ENCODE measurements around the gene LACRT. TPM values are rescaled to one million over a fixed set of nuclear protein-coding genes. Genes with fewer than 3 reads are reported as not detected.
"Not testable (repeated sequence)": the region's sequence is repeated elsewhere in the genome, so short reads cannot be mapped to it uniquely, and the experiment has no call there.

The LACRT gene
- total RNA-seq, 1 donor from 2014 or later, result not detected

DNA sequence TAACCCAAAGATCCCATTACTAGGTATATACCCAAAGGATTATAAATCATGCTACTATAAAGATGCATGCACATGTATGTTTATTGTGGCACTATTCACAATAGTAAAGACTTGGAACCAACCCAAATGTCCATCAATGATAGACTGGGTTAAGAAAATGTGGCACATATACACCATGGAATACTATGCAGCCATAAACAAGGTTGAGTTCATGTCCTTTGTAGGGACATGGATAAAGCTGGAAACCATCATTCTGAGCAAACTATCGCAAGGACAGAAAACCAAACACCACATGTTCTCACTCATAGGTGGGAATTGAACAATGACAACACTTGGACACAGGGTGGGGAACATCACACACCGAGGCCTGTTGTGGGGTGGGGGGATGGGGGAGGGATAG, 4.4 kb upstream of the LACRT start:
- not testable (repeated sequence) for DNase-seq (ENCODE audit: low spot score)

DNA sequence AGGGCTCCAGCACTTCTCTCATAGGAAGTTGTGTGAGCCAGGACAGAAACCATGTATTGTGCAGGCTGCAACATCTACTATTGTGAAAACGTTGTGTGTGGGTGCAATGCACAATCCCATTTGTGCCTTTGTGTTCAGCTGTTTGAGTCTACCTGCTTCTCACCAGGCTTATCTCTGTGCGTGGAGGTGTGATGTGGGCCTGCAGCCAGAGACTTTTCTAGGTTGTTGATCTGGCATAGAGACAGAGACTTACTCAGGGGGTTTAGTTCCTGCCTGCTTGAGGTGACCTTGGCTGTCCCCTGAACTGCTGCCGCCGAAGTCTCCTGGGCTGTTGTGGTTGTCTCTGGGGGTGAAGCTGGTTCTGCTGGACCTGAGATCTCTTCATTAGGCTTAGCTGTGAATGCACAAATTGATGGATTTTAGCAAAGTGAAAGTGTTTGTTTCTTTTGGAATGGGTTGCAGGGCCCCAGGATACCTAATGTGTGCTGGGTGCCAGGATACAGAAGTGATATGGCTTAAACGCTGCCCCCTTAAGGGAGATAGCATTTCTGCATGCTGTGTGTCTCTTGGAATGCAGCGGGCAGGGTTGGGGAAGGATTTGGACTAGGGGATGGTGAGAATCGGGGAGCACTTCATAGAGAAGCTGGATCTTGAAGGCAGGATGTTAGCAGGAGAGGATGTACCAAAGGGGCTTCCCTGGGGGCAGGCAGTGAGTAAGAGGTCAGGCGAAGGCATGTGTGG, 2.5 kb downstream of the LACRT start:
- DNase-seq (ENCODE audit: low spot score), result no peak

DNA sequence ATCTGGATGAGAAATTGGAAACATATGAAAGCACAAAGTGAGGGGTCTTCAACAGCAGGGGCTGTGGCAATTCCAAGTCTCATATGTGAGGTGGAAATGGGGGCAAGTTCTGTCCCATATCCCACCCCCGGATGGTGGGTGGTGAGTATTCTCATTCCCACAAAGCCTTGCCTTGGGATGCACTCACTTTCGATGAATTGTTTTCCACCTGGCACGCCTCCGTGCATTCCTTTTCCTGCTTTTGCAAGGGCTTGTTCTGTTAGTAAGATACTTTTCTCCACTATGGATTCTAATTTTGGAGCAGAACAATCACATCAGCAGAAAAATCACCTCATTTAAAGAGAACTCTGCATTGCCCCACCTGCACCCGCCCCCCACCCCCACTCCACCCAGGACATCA, 3.1 kb downstream of the LACRT start:
- DNase-seq (ENCODE audit: low spot score), result no peak

DNA sequence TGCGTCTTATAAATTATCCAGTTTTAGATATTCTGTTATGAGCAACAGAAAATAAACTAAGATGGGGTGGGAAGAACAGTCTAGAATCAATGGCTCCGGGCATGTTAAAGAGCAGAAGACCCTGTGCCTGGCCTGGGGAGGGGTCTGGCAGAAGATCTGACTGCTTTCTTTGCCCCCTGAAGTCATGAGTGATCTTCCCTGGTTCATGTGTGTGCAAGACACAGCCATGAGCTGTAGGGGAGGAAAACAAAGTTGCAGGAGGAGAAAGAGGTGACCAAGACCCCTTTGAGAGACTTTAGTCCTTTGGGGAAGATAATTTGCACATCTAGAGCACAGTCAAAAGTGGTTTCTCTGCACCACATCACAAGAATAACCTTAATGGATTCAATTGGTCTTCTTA, 4.8 kb downstream of the LACRT start:
- DNase-seq (ENCODE audit: low spot score), result no peak

DNA sequence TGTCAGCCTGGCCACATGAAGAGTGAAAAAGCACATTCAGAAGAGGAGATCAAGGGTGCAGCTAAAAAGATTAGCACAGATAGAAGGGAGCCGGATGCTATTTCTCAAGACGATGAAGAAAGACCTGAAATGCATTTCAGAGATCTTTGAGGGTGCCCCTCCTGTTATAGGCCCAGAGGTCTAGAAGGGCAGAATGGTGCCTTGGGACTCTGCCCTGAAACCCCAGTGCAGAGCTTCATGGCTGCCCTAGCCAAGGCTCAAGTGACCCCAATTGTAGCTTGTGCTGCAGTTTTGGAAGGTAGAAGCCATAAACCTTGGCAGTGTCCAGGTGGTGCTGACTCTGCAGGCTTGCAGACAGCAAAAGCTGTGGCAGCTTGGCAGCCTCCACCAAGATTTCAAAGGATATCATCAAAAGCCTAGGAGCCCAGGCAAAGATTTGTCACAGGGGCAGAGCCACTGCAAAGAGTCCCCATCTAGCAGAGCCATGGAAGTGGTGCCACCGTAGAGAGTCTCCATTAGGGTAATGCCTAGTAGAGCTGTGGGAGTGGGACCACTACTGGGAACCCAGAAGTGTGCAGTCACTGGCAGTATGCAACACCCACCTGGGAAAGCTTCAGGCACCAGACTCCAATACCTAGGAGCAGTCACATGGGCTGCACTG, 6.4 kb downstream of the LACRT start:
- DNase-seq (ENCODE audit: low spot score), result no peak

DNA sequence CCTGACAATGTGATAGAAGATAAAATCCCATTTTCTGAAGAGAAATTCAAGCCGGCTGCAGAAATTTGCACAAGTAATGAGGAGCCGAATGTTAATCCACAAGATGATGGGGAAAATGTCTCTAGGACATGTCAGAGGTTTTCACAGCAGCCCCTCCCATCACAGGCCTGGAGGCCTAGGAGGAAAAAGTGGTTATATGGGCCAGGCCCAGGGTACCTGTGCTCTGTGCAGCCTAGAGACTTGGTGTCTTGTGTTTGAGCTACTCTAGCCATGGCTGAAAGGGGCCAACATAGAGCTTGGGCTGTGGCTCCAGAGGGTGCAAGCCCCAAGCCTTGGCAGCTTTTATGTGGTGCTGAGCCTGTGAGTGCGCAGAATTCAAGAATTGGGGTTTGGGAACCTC, 7.4 kb downstream of the LACRT start:
- DNase-seq (ENCODE audit: low spot score), result no peak

DNA sequence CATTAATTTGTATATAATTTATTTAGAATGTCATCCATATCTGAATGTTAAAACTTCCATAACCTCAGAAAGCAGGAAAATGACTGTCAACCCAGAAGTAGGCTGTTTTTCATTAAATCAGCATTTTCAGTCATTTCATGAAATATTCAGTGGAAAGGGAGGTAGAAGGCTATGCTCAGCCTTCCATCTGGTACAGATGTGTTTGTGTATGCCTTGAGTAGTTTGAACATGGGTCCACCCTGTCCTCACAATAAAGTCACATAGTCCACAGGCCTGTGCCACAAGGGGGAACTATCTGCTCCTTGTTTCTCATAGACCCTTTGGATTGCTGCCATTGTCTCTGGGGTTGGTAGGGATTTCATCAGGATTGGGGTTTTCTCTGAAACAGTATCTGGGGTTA, 9.1 kb downstream of the LACRT start:
- DNase-seq (ENCODE audit: low spot score), result no peak

DNA sequence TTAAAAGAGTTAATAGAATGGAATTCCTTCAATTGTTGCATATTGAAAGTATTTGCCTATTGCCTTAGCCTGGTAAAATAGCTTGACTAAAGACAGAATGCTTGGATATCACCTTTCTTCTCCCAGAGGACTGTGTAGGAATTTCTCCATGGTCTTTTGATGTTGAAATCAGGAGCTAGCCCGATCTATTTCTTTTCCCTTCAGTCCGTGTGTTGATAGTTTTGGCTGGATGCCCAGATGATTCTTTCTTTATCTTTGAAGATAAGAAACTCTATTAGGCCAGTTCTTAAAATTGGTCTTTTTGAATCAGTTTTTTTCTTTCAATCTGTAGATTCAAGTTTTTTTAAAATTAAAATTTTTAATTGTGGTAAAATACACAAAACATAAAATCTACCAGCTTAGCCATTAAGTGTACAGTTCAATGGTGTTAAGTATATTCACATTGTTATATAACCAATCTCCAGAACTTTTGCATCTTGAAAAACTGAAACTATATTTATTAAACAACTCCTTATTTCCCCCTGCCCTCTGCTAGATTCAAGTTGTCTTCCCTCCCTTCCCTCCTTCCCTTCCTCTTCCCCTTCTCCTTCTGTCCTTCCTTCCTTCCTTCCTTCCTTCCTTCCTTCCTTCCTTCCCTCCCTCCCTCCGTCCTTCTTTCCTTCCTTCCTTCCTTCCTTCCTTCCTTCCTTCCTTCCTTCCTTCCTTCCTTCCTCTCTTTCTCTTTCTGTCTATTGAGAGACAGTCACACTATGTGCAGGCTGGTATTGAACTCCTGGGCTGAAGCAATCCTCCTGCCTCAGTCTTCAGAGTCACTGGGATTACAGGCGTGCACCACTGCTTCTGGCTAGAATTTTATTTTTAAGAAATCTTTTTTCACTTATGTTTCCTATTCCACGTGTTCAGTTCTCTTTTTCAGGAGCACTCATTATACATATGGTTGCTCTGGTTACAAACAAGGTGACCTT, 10.1 kb downstream of the LACRT start:
- peak; percentile 33 for DNase-seq (ENCODE audit: low spot score)

DNA sequence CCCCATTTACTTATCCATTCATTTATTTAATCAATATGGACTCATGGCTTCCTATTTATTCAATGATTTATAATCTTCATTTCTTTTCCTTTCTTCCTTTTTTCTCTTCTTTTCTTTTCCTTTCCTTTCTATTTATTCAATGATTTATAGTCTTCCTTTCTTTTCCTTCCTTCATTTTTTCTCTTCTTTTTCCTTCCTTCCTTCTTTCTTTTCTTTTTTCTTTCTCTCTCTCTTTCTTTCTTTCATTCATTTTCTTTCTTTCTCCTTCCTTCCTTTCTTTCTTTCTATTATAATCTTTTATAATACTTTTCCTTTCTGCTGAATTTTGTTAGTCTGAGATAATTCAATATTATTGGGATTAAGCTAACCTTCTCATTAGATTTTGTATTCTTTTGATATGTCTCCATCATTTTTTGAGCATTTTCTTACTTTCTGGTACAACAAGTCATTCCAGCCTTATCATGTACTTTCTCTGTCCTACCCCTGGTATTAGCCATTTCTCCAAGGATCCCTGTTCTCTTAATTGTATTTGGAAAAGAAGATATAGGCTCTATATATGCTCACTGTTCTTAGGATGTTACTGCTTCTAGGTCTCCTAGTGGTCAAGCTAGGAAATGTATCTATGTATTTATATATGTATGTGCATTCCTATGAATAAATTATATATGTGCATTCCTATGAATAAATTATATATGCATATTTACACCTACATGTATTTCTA, 12.1 kb downstream of the LACRT start:
- no peak for DNase-seq (ENCODE audit: low spot score)

DNA sequence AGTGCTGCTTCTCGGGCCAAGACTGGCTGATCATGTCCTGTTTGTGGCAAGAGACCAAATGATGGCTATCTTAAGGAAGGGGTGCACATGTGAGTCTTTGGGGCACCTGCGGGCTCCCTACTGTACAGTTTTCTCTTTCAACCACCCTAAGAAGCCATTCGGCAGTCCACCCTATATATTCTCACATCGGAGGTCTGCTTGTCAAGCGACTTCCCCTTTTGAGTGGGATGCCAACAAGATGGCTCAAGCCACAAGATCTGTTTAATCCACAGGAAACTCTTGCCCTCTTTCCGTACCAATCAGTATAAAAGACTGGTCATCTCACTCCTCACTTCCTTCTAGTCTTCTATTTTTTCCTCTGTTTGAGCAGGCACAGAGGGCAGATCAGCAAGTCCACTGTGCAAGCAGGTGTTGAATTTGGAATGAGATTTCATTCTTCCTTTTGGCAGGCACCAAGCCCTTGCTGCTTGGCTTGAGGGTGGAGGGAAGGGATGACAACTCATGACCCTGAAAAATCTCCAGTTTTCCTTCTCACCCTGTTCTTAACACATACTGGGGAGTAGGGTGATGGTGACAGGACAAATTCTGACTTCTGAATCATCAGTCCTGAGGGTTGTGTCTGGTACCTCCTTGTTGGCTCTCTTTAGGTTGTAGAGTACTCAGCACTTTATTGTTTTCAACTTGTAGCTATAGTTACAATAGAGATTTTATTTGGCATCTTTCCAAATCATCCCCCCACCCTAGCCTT, 17.6 kb downstream of the LACRT start:
- no peak for DNase-seq (ENCODE audit: low spot score)

DNA sequence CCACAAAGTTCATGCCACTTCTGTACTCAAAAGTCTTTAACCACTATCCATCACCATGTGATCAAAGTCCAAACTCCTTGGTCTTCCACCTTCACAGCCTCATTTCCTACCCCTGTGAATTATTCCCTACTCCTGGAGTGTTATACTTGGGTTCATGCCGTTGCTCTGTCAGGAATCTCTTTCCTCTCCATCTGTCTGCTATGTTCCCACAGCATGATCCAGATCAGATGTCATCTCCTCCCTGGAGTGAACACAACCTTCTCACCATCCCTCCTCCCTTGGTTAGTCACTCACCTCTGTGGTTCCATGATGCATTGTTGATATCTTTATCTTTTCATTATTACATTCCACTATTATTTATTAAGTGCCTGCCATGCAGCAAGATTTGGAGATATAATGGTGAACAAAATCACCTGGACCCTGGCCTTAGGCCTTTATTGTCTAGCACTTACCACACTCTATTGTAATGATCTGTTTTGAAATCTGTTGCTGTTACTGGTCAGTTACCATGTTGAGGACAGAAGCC, 22.4 kb downstream of the LACRT start:
- no peak for DNase-seq (ENCODE audit: low spot score)

DNA sequence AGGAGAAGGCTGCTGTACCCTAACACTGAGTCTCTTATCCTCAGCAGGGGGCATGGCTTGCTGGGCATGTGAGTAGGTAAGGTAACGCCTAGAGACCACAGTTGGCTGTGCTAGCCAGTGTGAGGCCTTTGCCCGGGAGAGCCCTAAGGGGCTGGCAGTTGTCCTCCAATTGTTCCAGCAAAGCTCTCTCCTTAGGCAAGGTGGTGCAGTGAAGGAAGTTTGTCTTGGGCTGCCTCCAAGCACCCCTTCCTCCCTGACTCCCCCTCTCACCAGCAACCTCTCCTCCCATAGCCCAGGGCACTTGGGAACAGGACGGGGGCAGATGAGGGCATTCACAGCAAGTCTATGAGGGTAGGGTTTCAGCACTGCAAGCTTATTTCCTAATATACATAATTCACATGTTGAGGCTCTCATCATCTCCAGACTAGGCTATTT, 23.0 kb downstream of the LACRT start:
- DNase-seq (ENCODE audit: low spot score), result no peak

DNA sequence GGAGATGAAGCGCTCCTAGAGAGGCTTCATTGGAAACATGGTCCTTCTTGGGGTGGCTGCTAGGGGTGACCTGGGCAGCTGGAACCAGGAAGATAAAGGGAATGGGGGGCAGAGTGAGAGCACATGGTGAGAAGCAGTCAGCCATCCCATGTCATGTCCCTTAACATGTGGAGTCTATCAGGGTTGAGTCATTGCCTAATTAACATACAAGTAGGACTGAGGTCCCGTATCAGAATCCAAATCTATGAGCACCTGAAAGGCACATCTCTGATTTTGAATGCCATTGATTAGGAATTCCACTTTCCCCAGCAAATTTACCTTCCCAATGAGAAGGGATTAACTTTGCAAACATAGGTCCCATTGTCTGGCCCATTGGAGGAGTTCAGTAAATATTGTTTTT, 25.9 kb downstream of the LACRT start:
- DNase-seq (ENCODE audit: low spot score), result no peak

DNA sequence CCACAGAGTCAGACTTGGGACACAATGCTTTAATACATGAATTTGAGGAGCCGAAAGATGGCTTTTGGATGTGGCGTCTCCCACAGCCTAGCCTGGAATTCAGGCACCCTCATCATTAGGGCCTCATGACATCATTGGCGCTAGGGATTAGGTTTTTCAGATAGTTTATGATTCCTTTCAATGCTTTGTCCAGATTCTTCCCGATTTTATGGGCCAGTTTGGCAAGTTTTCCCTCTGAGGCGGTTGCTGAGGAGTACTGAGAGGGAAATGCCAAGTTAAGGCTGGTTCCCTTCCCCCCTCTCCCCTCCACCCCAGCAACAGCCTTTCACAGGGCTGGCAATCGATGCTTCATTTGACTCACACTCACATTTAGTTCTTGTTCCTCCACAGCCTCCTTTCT, 26.5 kb downstream of the LACRT start:
- no peak for DNase-seq (ENCODE audit: low spot score)

DNA sequence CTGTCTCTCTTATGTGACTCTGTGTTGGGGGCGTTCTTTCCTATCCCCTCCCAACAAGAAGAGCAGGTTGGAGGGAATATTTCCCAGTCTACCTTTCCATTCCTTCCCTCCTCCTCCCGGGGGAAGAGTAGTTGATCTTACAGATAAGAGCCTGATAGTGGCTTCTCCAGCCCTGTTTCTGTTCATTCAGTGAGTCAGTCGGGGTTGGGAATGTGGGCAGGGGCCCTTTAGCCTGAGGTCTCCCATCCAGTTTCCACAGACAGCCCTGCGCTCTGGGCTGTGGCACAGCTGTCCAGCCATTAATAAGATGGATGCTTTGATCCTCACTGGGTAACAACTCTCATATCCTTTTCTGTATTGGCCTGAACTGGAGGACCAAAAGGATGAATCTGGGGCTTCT, 28.1 kb downstream of the LACRT start:
- no peak for DNase-seq (ENCODE audit: low spot score)

DNA sequence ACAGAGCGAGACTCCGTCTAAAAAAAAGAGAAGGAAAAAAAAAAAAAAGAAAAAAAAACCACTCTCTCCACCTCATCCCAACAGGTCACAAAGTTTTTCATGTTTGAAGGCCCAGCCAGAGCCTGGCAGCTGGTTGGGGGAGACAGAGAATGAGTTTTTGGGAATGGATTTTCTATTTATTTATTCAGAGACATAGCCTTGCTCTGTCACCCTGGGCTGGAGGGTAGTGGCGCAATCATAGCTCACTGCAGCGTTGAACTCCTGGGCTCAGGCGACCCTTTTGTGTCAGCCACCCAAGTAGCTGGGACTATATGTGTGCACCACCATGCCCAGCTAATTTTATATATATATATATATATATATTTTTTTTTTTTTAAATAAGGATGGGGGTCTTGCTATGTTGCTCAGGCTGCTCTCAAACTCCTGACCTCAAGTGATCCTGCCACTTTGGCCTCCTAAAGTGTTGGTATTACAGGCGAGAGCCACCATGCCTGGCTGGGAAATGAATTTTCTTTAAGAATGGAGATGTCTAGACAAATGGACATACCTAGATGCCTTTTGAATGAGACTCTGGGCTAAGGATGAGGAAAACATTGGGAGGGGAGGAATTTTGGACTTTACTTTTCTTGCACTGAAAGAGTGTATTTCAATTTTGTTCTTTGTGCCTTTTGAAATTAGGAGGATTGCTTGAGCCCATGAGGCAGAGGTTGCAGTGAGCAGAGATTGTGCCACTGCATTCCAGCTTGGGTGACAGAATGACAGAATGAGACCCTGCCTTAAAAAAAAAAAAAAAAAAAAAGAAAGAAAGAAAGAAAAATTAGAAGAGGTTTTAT, 29.3 kb downstream of the LACRT start:
- DNase-seq (ENCODE audit: low spot score), result no peak

DNA sequence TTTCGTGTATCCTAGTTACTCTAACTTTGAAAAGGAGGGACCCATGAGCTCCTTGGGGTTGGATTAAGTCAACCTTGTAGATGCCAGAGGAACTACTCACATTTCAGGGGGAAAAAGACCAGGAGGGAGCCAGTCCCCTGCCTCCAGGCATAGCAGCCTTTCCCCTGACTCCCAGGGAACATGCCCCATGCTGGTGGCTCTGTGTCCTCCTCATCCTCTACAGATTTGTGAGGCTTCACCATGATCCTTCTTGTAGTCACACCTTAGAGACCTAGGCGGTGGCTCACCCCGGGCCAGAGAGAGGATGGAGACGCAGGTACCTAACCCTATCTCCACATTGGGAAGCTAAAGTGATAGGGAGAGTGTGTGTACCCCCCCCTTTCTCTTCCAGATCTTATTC, 30.3 kb downstream of the LACRT start:
- DNase-seq (ENCODE audit: low spot score), result no peak

DNA sequence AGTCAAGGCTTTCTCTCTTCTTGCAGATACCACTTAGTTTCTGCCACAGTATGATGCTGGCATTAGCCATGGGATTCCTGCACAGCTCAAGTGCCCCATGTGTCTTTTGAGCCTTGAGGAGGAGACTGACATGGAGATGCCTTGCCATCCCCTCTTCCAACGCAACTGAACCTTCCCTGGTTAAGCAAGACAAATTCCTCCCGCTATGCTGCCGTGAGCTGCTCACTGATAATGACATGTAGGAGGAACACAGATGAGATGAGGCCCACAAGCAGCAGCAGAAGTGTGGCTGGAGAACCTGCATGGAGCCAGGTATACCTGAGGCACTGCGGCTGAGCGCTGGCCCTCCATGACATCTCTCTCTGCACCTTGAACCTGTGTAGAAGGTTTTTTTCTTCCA, 30.8 kb downstream of the LACRT start:
- no peak for DNase-seq (ENCODE audit: low spot score)

DNA sequence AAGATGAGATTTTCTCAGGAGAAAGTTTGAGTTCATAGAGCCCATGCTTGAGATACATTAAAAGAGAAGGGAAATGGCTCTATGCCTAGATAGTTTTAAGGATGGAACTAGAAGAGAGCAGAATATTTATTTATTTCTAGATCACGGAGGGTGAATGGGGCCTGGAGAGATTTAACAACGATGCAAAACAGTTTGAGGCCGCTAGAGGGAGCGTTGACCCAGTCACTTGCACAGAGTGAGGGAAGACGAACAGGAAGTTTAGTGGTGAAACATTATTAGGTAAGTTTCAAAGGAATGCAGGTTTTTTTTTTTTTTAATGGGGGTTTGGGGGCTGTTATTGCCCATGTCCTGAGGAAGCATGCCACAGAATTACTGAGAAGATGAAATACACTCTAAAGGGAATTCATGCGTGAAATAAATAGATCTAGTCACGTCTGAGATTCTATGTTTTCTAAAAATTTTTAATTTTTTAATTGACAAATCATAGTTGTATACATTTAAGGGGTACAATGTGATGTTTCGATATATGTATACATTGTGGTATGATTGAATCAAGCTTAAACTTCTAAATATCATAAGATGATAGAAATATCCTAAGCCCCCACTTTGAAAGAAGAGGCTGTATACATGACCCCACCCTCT, 31.4 kb downstream of the LACRT start:
- peak; percentile 82 for DNase-seq (ENCODE audit: low spot score)

All from umbilical cord (tissue), 2 donors.